ENCODE measurements around the gene PCSK6.
"Not testable (repeated sequence)": the region's sequence is repeated elsewhere in the genome, so short reads cannot be mapped to it uniquely, and the experiment has no call there.

The PCSK6 gene

DNA sequence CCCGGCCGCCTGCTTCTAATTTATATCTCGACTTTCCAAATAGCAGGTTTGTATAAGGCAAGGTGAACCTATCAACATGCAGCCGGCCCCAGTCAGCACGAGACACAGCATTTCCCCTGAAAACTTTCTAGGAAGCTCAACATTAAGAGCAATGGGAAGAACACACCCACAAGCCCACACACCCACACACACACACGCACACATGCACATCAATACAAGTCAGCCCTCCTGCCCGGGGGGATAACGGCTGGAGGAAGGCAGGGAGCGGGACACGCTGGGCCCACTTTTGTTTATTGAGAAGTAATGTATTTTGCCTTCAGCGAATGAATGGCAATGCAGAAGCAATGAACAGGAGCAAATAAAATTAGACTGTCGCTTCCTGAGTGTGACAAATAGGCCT lies 83.5 kb downstream of the PCSK6 start:
- no peak for DNase-seq (ENCODE audit: low read depth in 2 of 2)
- H3K4me3 ChIP-seq (replicated peaks in 1 of 2; ENCODE audit: low read depth in 2 of 2, low read length in 2 of 2), result no peak overlapping the region
- TF ChIP-seq, protein P1, sequence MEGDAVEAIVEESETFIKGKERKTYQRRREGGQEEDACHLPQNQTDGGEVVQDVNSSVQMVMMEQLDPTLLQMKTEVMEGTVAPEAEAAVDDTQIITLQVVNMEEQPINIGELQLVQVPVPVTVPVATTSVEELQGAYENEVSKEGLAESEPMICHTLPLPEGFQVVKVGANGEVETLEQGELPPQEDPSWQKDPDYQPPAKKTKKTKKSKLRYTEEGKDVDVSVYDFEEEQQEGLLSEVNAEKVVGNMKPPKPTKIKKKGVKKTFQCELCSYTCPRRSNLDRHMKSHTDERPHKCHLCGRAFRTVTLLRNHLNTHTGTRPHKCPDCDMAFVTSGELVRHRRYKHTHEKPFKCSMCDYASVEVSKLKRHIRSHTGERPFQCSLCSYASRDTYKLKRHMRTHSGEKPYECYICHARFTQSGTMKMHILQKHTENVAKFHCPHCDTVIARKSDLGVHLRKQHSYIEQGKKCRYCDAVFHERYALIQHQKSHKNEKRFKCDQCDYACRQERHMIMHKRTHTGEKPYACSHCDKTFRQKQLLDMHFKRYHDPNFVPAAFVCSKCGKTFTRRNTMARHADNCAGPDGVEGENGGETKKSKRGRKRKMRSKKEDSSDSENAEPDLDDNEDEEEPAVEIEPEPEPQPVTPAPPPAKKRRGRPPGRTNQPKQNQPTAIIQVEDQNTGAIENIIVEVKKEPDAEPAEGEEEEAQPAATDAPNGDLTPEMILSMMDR (IDR thresholded peaks at IDR 0.05; ENCODE audit: low read depth, low read length), result no peak

DNA sequence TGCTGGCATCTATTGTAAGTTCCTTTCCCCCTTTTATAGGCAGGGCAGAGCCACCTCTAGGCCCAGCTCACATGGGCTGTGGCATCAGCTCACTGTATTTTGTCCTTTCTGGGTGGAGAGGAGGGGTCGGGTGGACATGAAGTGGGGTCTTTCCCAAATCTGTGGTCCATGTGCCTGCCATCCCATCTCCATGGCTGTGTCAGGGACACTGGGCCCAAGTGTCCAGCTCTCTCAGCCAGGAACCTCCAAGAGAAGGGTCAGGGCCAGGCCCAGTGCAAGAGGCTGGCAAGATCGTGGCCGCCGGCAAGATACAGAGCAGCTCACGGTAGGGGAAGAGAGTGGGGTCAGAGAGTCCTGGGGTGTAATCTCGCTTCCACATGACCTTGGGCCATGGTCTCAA lies 85.3 kb downstream of the PCSK6 start:
- H3K4me3 ChIP-seq (replicated peaks in 1 of 2; ENCODE audit: low read depth in 2 of 2, low read length in 2 of 2), result no peak overlapping the region
- no peak for DNase-seq (ENCODE audit: low read depth in 2 of 2)
- TF ChIP-seq, protein P1 (IDR thresholded peaks at IDR 0.05; ENCODE audit: low read depth, low read length), result no peak

DNA sequence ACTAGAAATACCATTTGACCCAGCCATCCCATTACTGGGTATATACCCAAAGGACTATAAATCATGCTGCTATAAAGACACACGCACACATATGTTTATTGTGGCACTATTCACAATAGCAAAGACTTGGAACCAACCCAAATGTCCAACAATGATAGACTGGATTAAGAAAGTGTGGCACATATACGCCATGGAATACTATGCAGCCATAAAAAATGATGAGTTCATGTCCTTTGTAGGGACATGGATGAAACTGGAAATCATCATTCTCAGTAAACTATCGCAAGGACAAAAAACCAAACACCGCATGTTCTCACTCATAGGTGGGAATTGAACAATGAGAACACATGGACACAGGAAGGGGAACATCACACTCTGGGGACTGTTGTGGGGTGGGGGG lies 86.6 kb downstream of the PCSK6 start:
- DNase-seq (ENCODE audit: low read depth in 2 of 2), result not testable (repeated sequence)

DNA sequence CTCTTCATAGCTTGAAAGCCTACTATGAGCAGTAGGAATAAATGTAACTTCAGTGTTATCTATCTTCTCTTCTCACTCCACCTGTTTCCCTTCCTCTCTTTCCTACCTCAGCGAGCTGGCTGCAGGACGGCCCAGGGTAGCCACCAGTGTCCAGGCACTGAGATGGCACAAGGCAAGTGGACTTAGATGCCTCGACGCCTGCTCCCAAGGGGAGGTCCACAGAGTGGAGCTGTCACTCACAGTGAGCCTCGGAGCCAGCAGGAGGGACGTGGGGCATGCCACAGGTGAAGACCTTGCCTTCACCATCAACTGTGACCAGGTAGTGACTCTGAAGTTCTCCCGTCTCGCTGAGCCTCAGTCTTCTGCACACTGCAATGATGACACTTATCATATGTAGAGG lies 88.2 kb downstream of the PCSK6 start:
- no peak for DNase-seq (ENCODE audit: low read depth in 2 of 2)
- TF ChIP-seq, protein P1 (IDR thresholded peaks at IDR 0.05; ENCODE audit: low read depth, low read length), result no peak
- no peak overlapping the region for H3K4me3 ChIP-seq (replicated peaks in 1 of 2; ENCODE audit: low read depth in 2 of 2, low read length in 2 of 2)

More for the DNA sequence above, 86.6 kb downstream of the PCSK6 start:
- not testable (repeated sequence) for H3K4me3 ChIP-seq (replicated peaks in 1 of 2; ENCODE audit: low read depth in 2 of 2, low read length in 2 of 2)

DNA sequence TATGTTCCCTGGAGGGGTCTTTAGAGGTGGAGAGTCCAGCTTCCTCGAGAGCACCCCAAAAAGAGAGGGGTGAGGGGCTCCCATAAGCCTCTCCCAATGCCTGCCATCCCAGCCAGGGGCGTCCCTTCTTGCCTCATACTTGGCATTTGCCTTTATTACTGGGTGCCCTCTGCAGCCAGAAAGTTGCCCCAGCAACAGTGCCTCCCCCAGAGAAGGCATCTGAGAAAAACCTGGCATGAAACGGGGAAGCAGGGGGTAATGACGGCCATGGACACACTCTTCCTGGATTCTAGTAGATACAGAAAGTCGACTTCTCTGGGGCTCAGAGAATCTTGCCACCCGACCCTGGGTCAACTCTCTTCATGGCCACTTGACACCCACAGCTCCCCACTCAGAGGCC lies 90.1 kb downstream of the PCSK6 start:
- DNase-seq (ENCODE audit: low read depth in 2 of 2), result no peak
- H3K4me3 ChIP-seq (replicated peaks in 1 of 2; ENCODE audit: low read depth in 2 of 2, low read length in 2 of 2), result no peak overlapping the region
- TF ChIP-seq, protein P1 (IDR thresholded peaks at IDR 0.05; ENCODE audit: low read depth, low read length), result no peak

DNA sequence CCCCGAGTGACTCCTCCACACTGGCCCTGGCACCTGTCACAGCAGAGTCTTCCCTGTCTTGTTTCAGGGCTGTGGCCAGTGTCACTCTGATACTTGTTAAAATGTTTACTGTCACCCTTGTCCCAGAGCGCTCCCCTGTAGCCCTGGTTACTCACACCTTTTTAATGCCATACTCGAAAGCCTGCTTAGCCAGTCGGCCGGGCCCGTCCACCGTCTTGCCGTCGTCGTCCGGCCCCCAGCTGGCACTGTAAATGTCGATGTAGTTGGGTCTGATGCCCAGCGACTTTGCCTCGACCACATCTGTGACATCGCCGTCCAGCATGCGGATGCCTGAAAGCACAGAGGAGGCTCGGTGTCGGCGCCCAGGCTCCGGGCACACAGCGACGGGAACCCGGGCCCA lies 91.3 kb downstream of the PCSK6 start:
- H3K4me3 ChIP-seq (replicated peaks in 1 of 2; ENCODE audit: low read depth in 2 of 2, low read length in 2 of 2), result no peak overlapping the region
- no peak for DNase-seq (ENCODE audit: low read depth in 2 of 2)
- TF ChIP-seq, protein P1 (IDR thresholded peaks at IDR 0.05; ENCODE audit: low read depth, low read length), result no peak

DNA sequence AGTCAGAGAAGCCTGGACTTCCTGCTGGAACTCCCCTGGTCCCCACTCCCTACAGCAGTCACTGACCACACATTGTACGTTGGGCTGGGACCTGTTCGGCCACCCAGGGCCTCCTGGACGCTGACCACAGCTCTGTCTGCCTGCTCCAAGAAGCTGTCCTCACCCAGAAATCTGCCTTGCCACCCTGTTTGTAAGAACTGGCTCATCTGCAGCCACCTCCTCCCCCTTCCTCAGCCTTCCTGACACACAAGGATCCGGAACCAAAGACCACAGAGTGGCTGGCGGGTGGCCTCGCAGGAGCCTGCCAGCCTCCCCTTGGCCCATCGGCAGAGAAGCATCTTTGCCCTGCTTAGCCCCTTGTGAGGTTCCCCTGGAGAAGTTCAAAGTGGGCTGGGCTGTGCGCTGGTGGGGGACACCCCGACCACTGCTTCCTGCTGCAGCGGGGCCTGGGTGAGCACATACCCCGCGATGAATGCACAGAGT lies 91.9 kb downstream of the PCSK6 start:
- TF ChIP-seq, protein P1 (IDR thresholded peaks at IDR 0.05; ENCODE audit: low read depth, low read length), result no peak
- no peak overlapping the region for H3K4me3 ChIP-seq (replicated peaks in 1 of 2; ENCODE audit: low read depth in 2 of 2, low read length in 2 of 2)
- no peak for DNase-seq (ENCODE audit: low read depth in 2 of 2)

Data from cardiac fibroblast (primary cell).